Right lobe of liver (tissue), 4 donors: ENCODE data around the gene MAGI1.

Experiments
- POLR2A ChIP-seq: fragments of 450-650 bp; IDR thresholded peaks from one replicate; pipeline ENCODE4 v1.6.1; 2017; ENCODE audit warnings: antibody characterized with exemption, mild to moderate bottlenecking
- TF ChIP-seq, protein P1 (sequence below), 4 donors: fragments of 200-600 bp in 3 of 4; fragments of 450-650 bp in 1 of 4; IDR thresholded peaks; one replicate each; pipeline versions ENCODE4 v1.5.1 to v1.8.0; 2016 to 2022; ENCODE audit warnings: antibody characterized with exemption in 4 of 4, mild to moderate bottlenecking in 2 of 4
- donor health status: DM: no; HTN: no; CAD: no.
- donor health status: DM: no; HTN: no; CAD: no.
- donor health status: DM: no; HTN: yes; CAD: no.

DNA sequence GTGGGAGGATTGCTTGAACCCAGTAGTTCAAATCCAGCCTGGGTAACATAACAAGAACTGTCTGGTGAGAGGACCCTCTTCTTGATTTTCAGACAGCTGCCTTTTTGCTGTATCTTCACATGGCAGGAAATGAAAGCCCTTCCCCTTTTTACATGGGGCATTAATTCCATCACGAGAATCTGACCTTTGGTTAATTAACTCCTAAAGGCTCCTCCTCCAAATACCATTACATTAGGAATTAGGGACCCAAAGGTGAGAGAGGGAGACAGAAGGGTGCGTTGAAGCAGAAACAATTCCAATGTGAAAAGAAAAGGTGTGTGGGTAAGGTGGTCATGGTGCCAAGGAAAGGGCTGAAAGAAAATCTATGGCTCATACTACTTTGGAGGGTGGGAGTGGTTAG, 536.2 kb downstream of the MAGI1 start:
- no peak for TF ChIP-seq POLR2A
- TF ChIP-seq, protein P1, sequence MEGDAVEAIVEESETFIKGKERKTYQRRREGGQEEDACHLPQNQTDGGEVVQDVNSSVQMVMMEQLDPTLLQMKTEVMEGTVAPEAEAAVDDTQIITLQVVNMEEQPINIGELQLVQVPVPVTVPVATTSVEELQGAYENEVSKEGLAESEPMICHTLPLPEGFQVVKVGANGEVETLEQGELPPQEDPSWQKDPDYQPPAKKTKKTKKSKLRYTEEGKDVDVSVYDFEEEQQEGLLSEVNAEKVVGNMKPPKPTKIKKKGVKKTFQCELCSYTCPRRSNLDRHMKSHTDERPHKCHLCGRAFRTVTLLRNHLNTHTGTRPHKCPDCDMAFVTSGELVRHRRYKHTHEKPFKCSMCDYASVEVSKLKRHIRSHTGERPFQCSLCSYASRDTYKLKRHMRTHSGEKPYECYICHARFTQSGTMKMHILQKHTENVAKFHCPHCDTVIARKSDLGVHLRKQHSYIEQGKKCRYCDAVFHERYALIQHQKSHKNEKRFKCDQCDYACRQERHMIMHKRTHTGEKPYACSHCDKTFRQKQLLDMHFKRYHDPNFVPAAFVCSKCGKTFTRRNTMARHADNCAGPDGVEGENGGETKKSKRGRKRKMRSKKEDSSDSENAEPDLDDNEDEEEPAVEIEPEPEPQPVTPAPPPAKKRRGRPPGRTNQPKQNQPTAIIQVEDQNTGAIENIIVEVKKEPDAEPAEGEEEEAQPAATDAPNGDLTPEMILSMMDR (IDR thresholded peaks at IDR 0.05): no peak
